Tibial artery (tissue), 4 donors: ENCODE measurements around the gene KRTAP3-2.
"Not testable (repeated sequence)": the region's sequence is repeated elsewhere in the genome, so short reads cannot be mapped to it uniquely, and the experiment has no call there.

ENCODE experiments used
- DNase-seq, 2 donors: peaks; one replicate each; pipeline ENCODE4 v3.0.0-alpha.2; 2019
- H3K27ac ChIP-seq, 2 donors: fragments of 200-600 bp; sonication (generic) in 1 of 2; 1 replicate in 1 of 2; 2 replicates in 1 of 2; pipeline ENCODE4 v1.5.1; 2018 to 2019; ENCODE audit warnings: mild to moderate bottlenecking in 1 of 2
- H3K27me3 ChIP-seq, 2 donors: fragments of 200-600 bp; sonication (generic) in 1 of 2; one replicate each; pipeline versions ENCODE4 v1.5.1 to v1.6.0; 2016 to 2019
- H3K36me3 ChIP-seq, 3 donors: fragments of 200-600 bp; sonication (generic) in 2 of 3; one replicate each; pipeline ENCODE4 v1.5.1; 2016 to 2019; ENCODE audit warnings: mild to moderate bottlenecking in 2 of 3
- H3K4me1 ChIP-seq, 4 donors: fragments of 200-600 bp; sonication (generic) in 2 of 4; 1 replicate in 3 of 4; 2 replicates in 1 of 4; pipeline ENCODE4 v1.5.1; 2016 to 2019
- H3K4me3 ChIP-seq, 2 donors: fragments of 200-600 bp; sonication (generic) in 1 of 2; 1 replicate in 1 of 2; 2 replicates in 1 of 2; pipeline ENCODE4 v1.5.1; 2018 to 2019; ENCODE audit warnings: mild to moderate bottlenecking in 2 of 2
- H3K9me3 ChIP-seq, 3 donors: fragments of 200-600 bp; sonication (generic) in 1 of 3; one replicate each; pipeline ENCODE4 v1.5.1; 2016 to 2019
- intact Hi-C: fragments of 100-400 bp; cut with DNase I; formaldehyde crosslinking; loops from one replicate; pipeline ENCODE4 v1.15.0; 2023; ENCODE audit warnings: low total_unique reads
- TF ChIP-seq, protein P1 (sequence below), 2 experiments: fragments of 200-600 bp in 1 of 2; fragments of 450-650 bp in 1 of 2; IDR thresholded peaks; one replicate each; pipeline ENCODE4 v1.5.1; 2017 to 2019; ENCODE audit warnings: antibody characterized with exemption in 2 of 2, mild to moderate bottlenecking in 1 of 2, moderate library complexity in 1 of 2

The KRTAP3-2 gene

GRCh38 chr17:40999563-40999962 is at the start of gene KRTAP3-2:
Gene KRTAP3-2 (minus strand): TSS chr17:40999906. CDS start chr17:40999853, 53 bp downstream.
- DNase-seq, H3K36me3 ChIP-seq, H3K4me3 ChIP-seq, H3K27me3 ChIP-seq, H3K4me1 ChIP-seq, intact Hi-C loops, H3K27ac ChIP-seq, H3K9me3 ChIP-seq: not testable (repeated sequence)

GRCh38 chr17:41049110-41049509 is 49.4 kb upstream of the KRTAP3-2 start:
- intact Hi-C loops, result no loop called here
- no peaks in the 10 kb centered on the region for H3K9me3 ChIP-seq
- no peak overlapping the region for H3K27ac ChIP-seq
- H3K27me3 ChIP-seq, result peaks cover 0 to 2% of the 10 kb centered on the region in 2 donors
- TF ChIP-seq, protein P1, sequence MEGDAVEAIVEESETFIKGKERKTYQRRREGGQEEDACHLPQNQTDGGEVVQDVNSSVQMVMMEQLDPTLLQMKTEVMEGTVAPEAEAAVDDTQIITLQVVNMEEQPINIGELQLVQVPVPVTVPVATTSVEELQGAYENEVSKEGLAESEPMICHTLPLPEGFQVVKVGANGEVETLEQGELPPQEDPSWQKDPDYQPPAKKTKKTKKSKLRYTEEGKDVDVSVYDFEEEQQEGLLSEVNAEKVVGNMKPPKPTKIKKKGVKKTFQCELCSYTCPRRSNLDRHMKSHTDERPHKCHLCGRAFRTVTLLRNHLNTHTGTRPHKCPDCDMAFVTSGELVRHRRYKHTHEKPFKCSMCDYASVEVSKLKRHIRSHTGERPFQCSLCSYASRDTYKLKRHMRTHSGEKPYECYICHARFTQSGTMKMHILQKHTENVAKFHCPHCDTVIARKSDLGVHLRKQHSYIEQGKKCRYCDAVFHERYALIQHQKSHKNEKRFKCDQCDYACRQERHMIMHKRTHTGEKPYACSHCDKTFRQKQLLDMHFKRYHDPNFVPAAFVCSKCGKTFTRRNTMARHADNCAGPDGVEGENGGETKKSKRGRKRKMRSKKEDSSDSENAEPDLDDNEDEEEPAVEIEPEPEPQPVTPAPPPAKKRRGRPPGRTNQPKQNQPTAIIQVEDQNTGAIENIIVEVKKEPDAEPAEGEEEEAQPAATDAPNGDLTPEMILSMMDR (IDR thresholded peaks at IDR 0.05), result no peak
- no peak overlapping the region for H3K4me3 ChIP-seq
- H3K36me3 ChIP-seq, result no peaks in the 10 kb centered on the region
- no peak for DNase-seq
- H3K4me1 ChIP-seq, result no peaks in the 10 kb centered on the region

GRCh38 chr17:41048441-41048840 is 48.7 kb upstream of the KRTAP3-2 start:
- TF ChIP-seq, protein P1 (IDR thresholded peaks at IDR 0.05), result no peak
- no peak overlapping the region for H3K27ac ChIP-seq
- no peak for DNase-seq
- H3K27me3 ChIP-seq, result peaks cover 0 to 2% of the 10 kb centered on the region in 2 donors
- H3K36me3 ChIP-seq, result no peaks in the 10 kb centered on the region
- H3K4me1 ChIP-seq, result no peaks in the 10 kb centered on the region
- intact Hi-C loops, result no loop called here
- H3K4me3 ChIP-seq, result no peak overlapping the region
- H3K9me3 ChIP-seq, result no peaks in the 10 kb centered on the region

DNA sequence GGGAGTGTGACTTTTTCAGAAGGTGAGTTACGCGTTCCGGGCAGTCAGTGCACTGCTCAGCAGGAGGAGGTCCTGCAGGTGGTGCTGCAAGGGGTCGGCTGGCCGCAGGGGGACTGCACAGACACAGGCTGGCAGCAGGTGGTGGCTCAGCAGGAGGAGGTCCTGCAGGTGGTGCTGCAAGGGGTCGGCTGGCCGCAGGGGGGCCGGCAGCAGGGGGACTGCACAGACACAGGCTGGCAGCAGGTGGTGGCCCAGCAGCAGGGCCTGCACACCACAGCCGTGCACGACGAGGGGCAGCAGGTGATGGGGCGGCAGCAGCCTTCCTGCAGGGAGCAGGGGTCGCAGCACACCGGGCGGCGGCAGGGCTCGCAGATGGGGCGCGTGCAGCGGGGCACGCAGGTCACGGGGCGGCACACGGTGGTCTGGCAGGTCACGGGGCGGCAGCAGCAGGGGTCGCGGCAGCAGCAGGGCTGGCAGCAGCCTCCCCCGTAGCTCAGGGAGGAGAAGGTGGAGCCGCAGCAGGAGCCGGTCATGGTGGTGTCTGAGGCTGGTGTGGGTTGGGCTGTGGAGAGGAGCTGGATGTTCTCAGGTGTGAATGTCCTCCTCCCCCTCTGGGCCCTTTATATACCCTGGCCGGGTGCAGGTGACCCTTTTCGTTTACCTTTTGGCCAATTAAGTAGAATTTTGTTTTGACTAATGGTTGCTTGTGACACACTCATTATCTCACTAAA is 47.2 kb upstream of the KRTAP3-2 start, which contains the start of gene KRTAP2-1:
Gene KRTAP2-1 (minus strand): TSS at position 582 of the 731 bp plus-strand sequence. CDS start 49 bp downstream, at position 533.
- DNase-seq, H3K27ac ChIP-seq, H3K4me1 ChIP-seq, H3K27me3 ChIP-seq, H3K4me3 ChIP-seq, H3K9me3 ChIP-seq, H3K36me3 ChIP-seq, intact Hi-C loops: not testable (repeated sequence)

GRCh38 chr17:41042953-41043352 is 43.2 kb upstream of the KRTAP3-2 start:
- intact Hi-C loops, result no loop called here
- H3K36me3 ChIP-seq, result no peaks in the 10 kb centered on the region
- H3K4me3 ChIP-seq, result no peak overlapping the region
- no peak for DNase-seq
- no peaks in the 10 kb centered on the region for H3K27me3 ChIP-seq
- peaks cover 0 to 10% (median 5%) of the 10 kb centered on the region in 4 donors for H3K4me1 ChIP-seq
- H3K9me3 ChIP-seq, result no peaks in the 10 kb centered on the region
- no peak overlapping the region for H3K27ac ChIP-seq
- TF ChIP-seq, protein P1 (IDR thresholded peaks at IDR 0.05), result no peak

DNA sequence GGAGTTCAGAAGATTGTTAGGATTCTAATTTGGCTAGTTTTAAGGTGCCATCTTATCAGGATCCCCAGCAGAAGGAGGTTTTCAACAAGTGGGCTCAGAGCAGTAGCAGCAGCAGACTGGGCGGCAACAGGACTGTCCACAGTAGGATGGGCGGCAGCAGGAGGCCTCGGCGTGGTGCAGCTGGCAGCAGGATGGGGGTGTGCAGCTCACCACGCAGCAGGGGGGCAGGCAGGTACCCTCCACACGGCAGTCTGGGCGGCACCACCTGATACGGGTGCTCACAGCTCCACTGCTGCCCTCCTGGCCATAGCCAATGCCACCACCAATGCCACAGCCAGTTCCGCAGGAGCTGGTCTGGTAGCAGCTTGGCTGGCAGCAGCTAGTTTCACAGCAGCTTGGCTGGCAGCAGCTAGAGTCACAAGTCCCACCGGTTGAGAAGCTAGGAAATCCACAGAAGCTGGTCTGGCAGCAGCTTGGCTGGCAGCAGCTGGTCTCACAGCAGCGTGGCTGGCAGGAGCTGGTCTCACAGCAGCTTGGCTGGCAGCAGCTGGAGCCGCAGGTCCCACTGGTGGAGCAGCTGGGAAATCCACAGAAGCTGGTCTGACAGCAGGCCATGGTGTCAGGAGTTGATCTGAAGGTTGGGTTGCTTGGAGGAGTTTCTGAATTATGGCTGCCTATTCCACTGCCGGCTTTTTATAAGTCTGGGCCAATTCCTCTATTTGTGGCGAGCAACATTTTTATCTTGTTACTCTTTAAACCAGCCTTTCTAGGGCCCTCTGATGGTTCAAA is 41.3 kb upstream of the KRTAP3-2 start, which contains the start of gene KRTAP1-1:
Gene KRTAP1-1 (minus strand): TSS at position 668 of the 789 bp plus-strand sequence. CDS start 53 bp downstream, at position 615.
- H3K27me3 ChIP-seq, H3K36me3 ChIP-seq, H3K9me3 ChIP-seq, intact Hi-C loops, H3K4me3 ChIP-seq: not testable (repeated sequence)
- DNase-seq, result peak in 1 of 2 donors; percentile 69
- peaks cover 0 to 10% (median 5%) of the 10 kb centered on the region in 4 donors for H3K4me1 ChIP-seq
- peak within 1 kb of the TSS in 1 of 2 donors; percentile 40 for H3K27ac ChIP-seq

GRCh38 chr17:41037853-41038350 is 38.2 kb upstream of the KRTAP3-2 start:
- intact Hi-C loops, result no loop called here
- H3K4me3 ChIP-seq, result no peak overlapping the region
- TF ChIP-seq, protein P1 (IDR thresholded peaks at IDR 0.05), result no peak
- no peaks in the 10 kb centered on the region for H3K36me3 ChIP-seq
- no peaks in the 10 kb centered on the region for H3K9me3 ChIP-seq
- no peak for DNase-seq
- no peaks in the 10 kb centered on the region for H3K27me3 ChIP-seq
- H3K27ac ChIP-seq, result no peak overlapping the region
- H3K4me1 ChIP-seq, result peaks cover 0 to 10% (median 5%) of the 10 kb centered on the region in 4 donors

- H3K36me3 ChIP-seq, DNase-seq, H3K9me3 ChIP-seq, intact Hi-C loops, H3K4me3 ChIP-seq, H3K27ac ChIP-seq, H3K27me3 ChIP-seq, H3K4me1 ChIP-seq: not testable (repeated sequence)
Observed at GRCh38 chr17:41034346-41034935, 34.7 kb upstream of the KRTAP3-2 start, which contains the start of gene KRTAP1-3. Gene KRTAP1-3 (minus strand): TSS chr17:41034874. CDS start chr17:41034821, 53 bp downstream.
